Measurements from ENCODE around the gene SETD2.
"Not testable (repeated sequence)": the region's sequence is repeated elsewhere in the genome, so short reads cannot be mapped to it uniquely, and the experiment has no call there.

The SETD2 gene

DNA sequence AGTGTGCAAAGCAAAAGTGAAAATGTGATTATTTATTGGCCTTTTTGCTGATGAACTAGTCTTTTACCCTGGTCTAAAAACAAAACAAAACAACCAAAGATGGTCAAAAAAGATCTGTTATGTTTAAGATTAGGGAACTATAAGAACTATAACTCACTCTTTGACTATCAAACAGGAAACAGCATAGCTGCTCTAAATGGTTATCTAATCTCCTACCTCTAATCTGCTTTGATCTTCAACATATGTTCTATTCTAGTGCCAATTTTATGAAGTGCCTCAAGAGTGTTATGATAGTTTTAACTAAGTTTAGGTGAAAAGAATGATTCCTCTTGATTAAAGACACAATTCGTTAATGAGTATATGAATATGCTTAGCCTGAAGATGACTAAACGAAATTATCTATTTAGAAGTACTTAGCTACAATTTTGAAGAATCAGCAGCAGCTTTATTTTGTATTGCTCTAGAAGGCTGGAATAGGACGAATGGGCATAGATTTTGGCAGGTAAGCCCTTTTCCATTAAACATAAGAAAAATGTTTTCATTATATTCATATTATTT is 46.0 kb downstream of the SETD2 start:
- no peak overlapping the region for H3K27ac ChIP-seq
- CTCF ChIA-PET, result no interaction called here
- POLR2A ChIA-PET (ENCODE audit: low non-redundant PET), result no interaction called here
- no peak for DNase-seq (ENCODE audit: low spot score)
- no peak for TF ChIP-seq CTCF (conservative IDR thresholded peaks at IDR 0.05; ENCODE audit: low read depth)

DNA sequence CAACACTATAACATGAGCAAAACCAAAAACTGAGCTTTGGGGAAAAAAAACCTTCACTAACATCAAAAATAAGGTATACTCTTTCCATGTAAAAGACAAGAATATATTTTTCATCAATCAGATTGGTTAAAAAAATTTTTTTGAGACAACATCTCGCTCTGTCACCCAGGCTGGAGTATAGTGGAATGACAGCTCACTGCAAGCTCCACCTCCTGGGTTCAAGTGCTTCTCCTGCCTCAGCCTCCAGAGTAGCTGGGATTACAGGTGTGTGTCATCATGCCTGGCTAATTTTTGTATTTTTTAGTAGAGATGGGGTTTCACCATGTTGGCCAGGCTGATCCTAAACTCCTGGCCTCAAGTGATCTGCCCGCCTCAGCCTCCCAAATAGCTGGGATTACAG is 48.4 kb downstream of the SETD2 start:
- POLR2A ChIA-PET (ENCODE audit: low non-redundant PET), result not testable (repeated sequence)

DNA sequence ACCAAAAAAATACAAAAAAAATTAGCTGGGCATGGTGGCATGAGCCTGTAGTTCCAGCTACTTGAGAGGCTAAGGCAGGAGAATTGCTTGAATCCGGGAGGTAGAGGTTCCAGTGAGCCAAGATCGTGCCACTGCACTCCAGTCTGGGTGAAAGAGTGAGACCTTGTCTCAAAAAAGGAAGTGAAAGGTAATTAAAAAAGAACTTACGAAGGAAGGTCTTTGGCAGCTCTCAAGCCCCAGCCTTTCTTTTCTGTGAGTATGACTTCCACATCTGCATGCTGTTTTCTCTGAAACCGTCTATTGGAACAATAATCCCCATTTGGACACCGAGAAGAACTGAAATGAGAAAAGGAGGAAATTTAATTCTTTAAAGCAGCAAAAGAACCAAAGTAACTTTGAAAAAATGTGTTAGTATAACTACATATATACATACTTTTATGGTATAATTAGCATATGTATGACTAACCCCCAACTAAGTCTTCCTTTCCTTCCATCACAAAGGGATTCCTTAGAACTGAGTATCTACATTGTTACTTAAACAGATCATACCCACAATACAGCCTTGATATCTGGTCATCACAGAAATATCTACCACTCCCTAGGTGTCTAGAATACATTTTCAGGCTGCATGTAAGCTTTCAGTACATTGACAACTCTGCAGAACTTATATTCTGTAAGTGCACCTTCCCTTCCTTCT is 50.1 kb downstream of the SETD2 start:
- DNase-seq (ENCODE audit: low spot score), result peak; percentile 63
- ChIA-PET POLR2A (ENCODE audit: low non-redundant PET) (interaction anchor here (0.6 kb wide), 1 partner anchor 9 kb away, joined by 3 read pairs; no protein-coding TSS in a partner anchor), CTCF (interaction anchor here (0.6 kb wide), 1 partner anchor 245 kb away, joined by 5 read pairs; no protein-coding TSS in a partner anchor)
- no peak for TF ChIP-seq CTCF (conservative IDR thresholded peaks at IDR 0.05; ENCODE audit: low read depth)
- peak overlapping the region; percentile 59; the same call in 1 of the 2 replicates for H3K27ac ChIP-seq

More for the DNA sequence above, 48.4 kb downstream of the SETD2 start:
- CTCF ChIA-PET; H3K27ac ChIP-seq; DNase-seq (ENCODE audit: low spot score): not testable (repeated sequence)

DNA sequence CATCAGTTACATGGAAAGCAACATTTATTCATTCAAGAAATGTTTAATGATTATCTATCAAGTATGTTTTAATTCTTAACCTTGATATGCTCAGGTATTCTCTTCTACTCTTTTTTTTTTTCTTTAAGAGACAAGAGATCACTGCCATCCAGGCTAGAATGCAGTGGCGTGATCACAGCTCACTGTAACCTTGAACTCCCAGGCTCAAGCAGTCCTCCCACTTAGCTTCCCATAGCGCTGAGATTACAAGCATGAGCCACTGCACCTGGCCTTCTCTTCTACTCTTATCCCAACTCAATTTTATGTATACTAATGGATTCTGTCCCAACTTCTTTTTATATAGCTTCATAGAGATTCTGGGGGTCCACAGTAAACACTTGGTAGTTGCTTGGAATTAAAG is 50.9 kb downstream of the SETD2 start:
- TF ChIP-seq CTCF (conservative IDR thresholded peaks at IDR 0.05; ENCODE audit: low read depth), result no peak
- no peak for DNase-seq (ENCODE audit: low spot score)
- no peak overlapping the region; the same call in 1 of the 2 replicates for H3K27ac ChIP-seq
- POLR2A ChIA-PET (ENCODE audit: low non-redundant PET), result no interaction called here
- CTCF ChIA-PET, result no interaction called here

- DNase-seq (ENCODE audit: low spot score), result no peak
- H3K27ac ChIP-seq, result no peak overlapping the region
- TF ChIP-seq CTCF (conservative IDR thresholded peaks at IDR 0.05; ENCODE audit: low read depth), result no peak
- POLR2A ChIA-PET (ENCODE audit: low non-redundant PET), result no interaction called here
- CTCF ChIA-PET, result no interaction called here
Measured at GRCh38 chr3:47109393-47109792, 54.5 kb downstream of the SETD2 start.

GRCh38 chr3:47108546-47108945 is 55.4 kb downstream of the SETD2 start:
- CTCF ChIA-PET, result no interaction called here
- no peak for TF ChIP-seq CTCF (conservative IDR thresholded peaks at IDR 0.05; ENCODE audit: low read depth)
- POLR2A ChIA-PET (ENCODE audit: low non-redundant PET), result no interaction called here
- no peak overlapping the region for H3K27ac ChIP-seq
- DNase-seq (ENCODE audit: low spot score), result no peak

- CTCF ChIA-PET, result no interaction called here
- no peak for DNase-seq (ENCODE audit: low spot score)
- TF ChIP-seq CTCF (conservative IDR thresholded peaks at IDR 0.05; ENCODE audit: low read depth), result no peak
- POLR2A ChIA-PET (ENCODE audit: low non-redundant PET), result no interaction called here
- H3K27ac ChIP-seq, result no peak overlapping the region
Measured at GRCh38 chr3:47104259-47104658, 59.7 kb downstream of the SETD2 start.
